HepG2 (cell line): ENCODE results near the gene PSD4. TPM values are rescaled to one million over a fixed set of nuclear protein-coding genes. Genes with fewer than 3 reads are reported as not detected.

ENCODE experiments used
- CBX1 ChIP-seq: IDR thresholded peaks from one replicate; pipeline ENCODE4 v1.6.1; 2016; ENCODE audit warnings: antibody characterized with exemption, low read depth
- CHCHD3 ChIP-seq: sonication (generic); formaldehyde crosslinking; IDR thresholded peaks from 2 replicates; pipeline ENCODE4 v1.8.0; 2022; ENCODE audit warnings: mild to moderate bottlenecking, missing genetic modification reagents, moderate library complexity
- MTA1 ChIP-seq: sonication (generic); formaldehyde crosslinking; IDR thresholded peaks from 2 replicates; pipeline ENCODE4 v1.4.0; 2020; ENCODE audit warnings: missing genetic modification reagents, mild to moderate bottlenecking, borderline replicate concordance
- PAXIP1 ChIP-seq: sonication (generic); formaldehyde crosslinking; conservative IDR thresholded peaks from 2 replicates; pipeline ENCODE4 v1.4.0; 2020; ENCODE audit warnings: mild to moderate bottlenecking, missing genetic modification reagents, moderate library complexity
- POGK ChIP-seq: sonication (generic); formaldehyde crosslinking; conservative IDR thresholded peaks from 2 replicates; pipeline ENCODE4 v1.8.0; 2022; ENCODE audit warnings: mild to moderate bottlenecking, moderate library complexity, missing genetic modification reagents
- SATB2 ChIP-seq: sonication (generic); formaldehyde crosslinking; IDR thresholded peaks from 2 replicates; pipeline ENCODE4 v1.5.0; 2020; ENCODE audit warnings: missing genetic modification reagents
- SOX13 ChIP-seq, 3 experiments: fragments of 450-650 bp in 1 of 3; sonication (generic) in 1 of 3; formaldehyde crosslinking in 1 of 3; IDR thresholded peaks in 2 of 3; conservative IDR thresholded peaks in 1 of 3; 2 replicates each; pipeline versions ENCODE4 v1.5.0 to v1.6.1; 2016 to 2020; ENCODE audit warnings: antibody characterized with exemption in 1 of 3, mild to moderate bottlenecking in 1 of 3, missing compliant biosample characterization in 1 of 3, missing genetic modification reagents in 1 of 3, moderate library complexity in 1 of 3
- TCF12 ChIP-seq, 2 experiments: fragments of 450-650 bp in 1 of 2; sonication (generic) in 1 of 2; formaldehyde crosslinking in 1 of 2; IDR thresholded peaks; 2 replicates each; pipeline versions ENCODE4 v1.6.1 to v1.8.0; 2017 to 2022; ENCODE audit warnings: antibody characterized with exemption in 1 of 2, mild to moderate bottlenecking in 1 of 2, missing genetic modification reagents in 1 of 2, moderate library complexity in 1 of 2
- ZNF589 ChIP-seq: sonication (generic); formaldehyde crosslinking; conservative IDR thresholded peaks from 2 replicates; pipeline ENCODE4 v1.8.0; 2022; ENCODE audit warnings: mild to moderate bottlenecking, moderate library complexity, missing genetic modification reagents
- ZSCAN25 ChIP-seq: sonication (generic); formaldehyde crosslinking; IDR thresholded peaks from 2 replicates; pipeline ENCODE4 v1.8.0; 2022; ENCODE audit warnings: mild to moderate bottlenecking, missing genetic modification reagents
- polyA plus RNA-seq, 8 experiments: library from polyadenylated mRNA; depleted of rRNA in 3 of 8; stranded (reverse) in 7 of 8; unstranded in 1 of 8; fragments of >200 nt; fragmentation: Illumina TruSeq in 4 of 8; extraction: Trizol in 4 of 8; gene quantifications; 2 replicates each; pipeline versions ENCODE4 v1.2.1 to v1.2.3, GENCODE V29; 2011 to 2016; ENCODE audit warnings: low read depth in 4 of 8, missing spikeins in 1 of 8, mixed read lengths in 1 of 8; ENCODE audit not compliant: insufficient read depth in 1 of 8
- total RNA-seq, 5 experiments: library from RNA; depleted of rRNA; stranded (reverse); fragments of >200 nt; fragmentation: Illumina TruSeq; extraction: Trizol; gene quantifications; 2 replicates each; pipeline ENCODE4 v1.2.3, GENCODE V29; 2016; ENCODE audit warnings: low read depth in 1 of 5
- TF ChIP-seq, protein P1 (sequence below): sonication (generic); formaldehyde crosslinking; IDR thresholded peaks from 2 replicates; pipeline ENCODE4 v1.4.0; 2020; ENCODE audit warnings: missing genetic modification reagents
- TF ChIP-seq, protein P2 (sequence below): sonication (generic); formaldehyde crosslinking; IDR thresholded peaks from 2 replicates; pipeline ENCODE4 v1.5.1; 2020; ENCODE audit warnings: missing genetic modification reagents, mild to moderate bottlenecking, borderline replicate concordance
- TF ChIP-seq, protein P3 (sequence below): IDR thresholded peaks from 2 replicates; pipeline ENCODE4 v1.6.1; 2012; ENCODE audit warnings: low read depth, low read length, improper control_type of control experiment

PSD4 gene
- total and polyA plus RNA-seq, 2 of the 13 experiments (the other 11 are each of a cell fraction or from before 2014, with no cell fraction given) = 5.8 to 9.4 TPM

DNA sequence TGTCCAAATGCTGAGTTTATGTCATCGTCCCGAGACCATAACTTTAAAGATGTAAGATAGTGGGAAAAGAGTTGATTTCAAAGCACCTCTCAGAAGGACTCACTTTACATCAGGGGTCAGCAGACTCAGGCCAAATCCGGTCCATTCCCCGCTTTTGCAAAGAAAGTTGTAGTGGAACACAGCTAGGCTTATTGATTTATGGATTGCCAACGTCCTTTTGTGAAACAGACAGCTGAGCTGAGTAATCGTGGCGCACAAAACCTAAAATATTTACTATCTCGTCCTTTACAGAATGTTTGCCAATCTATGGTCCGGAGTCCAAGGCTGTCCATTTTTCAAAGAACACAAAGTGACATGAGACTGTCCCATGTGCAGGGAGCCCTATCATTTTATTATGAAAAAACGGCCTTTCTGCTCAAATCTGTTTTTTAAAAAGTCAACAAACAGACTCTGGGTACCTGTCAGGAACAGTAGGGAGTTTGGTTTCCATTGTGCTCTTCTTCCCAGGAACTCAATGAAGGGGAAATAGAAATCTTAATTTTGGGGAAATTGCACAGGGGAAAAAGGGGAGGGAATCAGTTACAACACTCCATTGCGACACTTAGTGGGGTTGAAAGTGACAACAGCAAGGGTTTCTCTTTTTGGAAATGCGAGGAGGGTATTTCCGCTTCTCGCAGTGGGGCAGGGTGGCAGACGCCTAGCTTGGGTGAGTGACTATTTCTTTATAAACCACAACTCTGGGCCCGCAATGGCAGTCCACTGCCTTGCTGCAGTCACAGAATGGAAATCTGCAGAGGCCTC, 46.7 kb upstream of the PSD4 start, which contains the start of gene IL1RN (continued):
- peak; percentile 100 for TF ChIP-seq PAXIP1 (CRISPR knock-in tag)
- peak; percentile 21 for TF ChIP-seq CBX1
- 0 out of 2 replicates have a peak, but pooled peaks have one; percentile 52 for TF ChIP-seq ZNF589 (CRISPR knock-in tag)
- TF ChIP-seq, protein P1, sequence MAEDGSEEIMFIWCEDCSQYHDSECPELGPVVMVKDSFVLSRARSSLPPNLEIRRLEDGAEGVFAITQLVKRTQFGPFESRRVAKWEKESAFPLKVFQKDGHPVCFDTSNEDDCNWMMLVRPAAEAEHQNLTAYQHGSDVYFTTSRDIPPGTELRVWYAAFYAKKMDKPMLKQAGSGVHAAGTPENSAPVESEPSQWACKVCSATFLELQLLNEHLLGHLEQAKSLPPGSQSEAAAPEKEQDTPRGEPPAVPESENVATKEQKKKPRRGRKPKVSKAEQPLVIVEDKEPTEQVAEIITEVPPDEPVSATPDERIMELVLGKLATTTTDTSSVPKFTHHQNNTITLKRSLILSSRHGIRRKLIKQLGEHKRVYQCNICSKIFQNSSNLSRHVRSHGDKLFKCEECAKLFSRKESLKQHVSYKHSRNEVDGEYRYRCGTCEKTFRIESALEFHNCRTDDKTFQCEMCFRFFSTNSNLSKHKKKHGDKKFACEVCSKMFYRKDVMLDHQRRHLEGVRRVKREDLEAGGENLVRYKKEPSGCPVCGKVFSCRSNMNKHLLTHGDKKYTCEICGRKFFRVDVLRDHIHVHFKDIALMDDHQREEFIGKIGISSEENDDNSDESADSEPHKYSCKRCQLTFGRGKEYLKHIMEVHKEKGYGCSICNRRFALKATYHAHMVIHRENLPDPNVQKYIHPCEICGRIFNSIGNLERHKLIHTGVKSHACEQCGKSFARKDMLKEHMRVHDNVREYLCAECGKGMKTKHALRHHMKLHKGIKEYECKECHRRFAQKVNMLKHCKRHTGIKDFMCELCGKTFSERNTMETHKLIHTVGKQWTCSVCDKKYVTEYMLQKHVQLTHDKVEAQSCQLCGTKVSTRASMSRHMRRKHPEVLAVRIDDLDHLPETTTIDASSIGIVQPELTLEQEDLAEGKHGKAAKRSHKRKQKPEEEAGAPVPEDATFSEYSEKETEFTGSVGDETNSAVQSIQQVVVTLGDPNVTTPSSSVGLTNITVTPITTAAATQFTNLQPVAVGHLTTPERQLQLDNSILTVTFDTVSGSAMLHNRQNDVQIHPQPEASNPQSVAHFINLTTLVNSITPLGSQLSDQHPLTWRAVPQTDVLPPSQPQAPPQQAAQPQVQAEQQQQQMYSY (CRISPR knock-in tag) = peak; percentile 79
- TF ChIP-seq TCF12 (IDR thresholded peaks at IDR 0.05) = no peak
- peak; percentile 97; the same call in 1 of the 2 replicates for TF ChIP-seq TCF12 (CRISPR knock-in tag; IDR thresholded peaks at IDR 0.05)
- 0 out of 2 replicates have a peak, but pooled peaks have one; percentile 4 for TF ChIP-seq SATB2 (CRISPR knock-in tag)
- peak; percentile 45; the same call in 1 of the 2 replicates for TF ChIP-seq MTA1 (CRISPR knock-in tag)
- TF ChIP-seq, protein P2, sequence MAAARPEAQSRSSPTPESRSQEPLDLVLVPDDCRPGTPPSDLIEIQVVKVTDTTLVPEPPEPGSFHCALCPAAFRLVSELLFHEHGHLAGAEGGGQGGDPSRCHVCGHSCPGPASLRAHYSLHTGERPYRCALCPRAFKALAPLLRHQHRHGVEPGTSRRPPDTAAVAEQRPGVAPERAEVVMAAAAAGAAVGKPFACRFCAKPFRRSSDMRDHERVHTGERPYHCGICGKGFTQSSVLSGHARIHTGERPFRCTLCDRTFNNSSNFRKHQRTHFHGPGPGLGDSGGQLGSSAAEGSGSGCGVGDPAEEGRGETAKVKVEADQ = peak; percentile 1; the same call in 1 of the 2 replicates
- peak; percentile 95 for TF ChIP-seq SOX13 (IDR thresholded peaks at IDR 0.05)
- peak in 1 of 2 experiments; percentile 97; a peak in 2 of 4 replicates for TF ChIP-seq SOX13 (CRISPR knock-in tag; conservative IDR thresholded peaks at IDR 0.05 in 1 of 2, IDR thresholded peaks at IDR 0.05 in 1 of 2)
- TF ChIP-seq, protein P3, sequence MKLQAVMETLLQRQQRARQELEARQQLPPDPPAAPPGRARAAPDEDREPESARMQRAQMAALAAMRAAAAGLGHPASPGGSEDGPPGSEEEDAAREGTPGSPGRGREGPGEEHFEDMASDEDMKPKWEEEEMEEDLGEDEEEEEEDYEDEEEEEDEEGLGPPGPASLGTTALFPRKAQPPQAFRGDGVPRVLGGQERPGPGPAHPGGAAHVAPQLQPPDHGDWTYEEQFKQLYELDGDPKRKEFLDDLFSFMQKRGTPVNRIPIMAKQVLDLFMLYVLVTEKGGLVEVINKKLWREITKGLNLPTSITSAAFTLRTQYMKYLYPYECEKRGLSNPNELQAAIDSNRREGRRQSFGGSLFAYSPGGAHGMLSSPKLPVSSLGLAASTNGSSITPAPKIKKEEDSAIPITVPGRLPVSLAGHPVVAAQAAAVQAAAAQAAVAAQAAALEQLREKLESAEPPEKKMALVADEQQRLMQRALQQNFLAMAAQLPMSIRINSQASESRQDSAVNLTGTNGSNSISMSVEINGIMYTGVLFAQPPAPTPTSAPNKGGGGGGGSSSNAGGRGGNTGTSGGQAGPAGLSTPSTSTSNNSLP = peak; percentile 95
- peak; percentile 66; the same call in 1 of the 2 replicates for TF ChIP-seq POGK (CRISPR knock-in tag)
- TF ChIP-seq ZSCAN25 (CRISPR knock-in tag) = peak; percentile 44; the same call in 1 of the 2 replicates
- TF ChIP-seq CHCHD3 (CRISPR knock-in tag) = no peak
